PC-9 (cell line): ENCODE measurements around the gene EXOG. TPM values are rescaled to one million over a fixed set of nuclear protein-coding genes. Genes with fewer than 3 reads are reported as not detected.

Source experiments
- BruUV-seq: library from RNA; stranded (reverse); fragments of 400-500 nt; replicated peaks from 2 replicates; lab custom pipeline; 2021; lab: Mats Ljungman, UMichigan
- CTCF ChIA-PET: fragments of 300-600 bp; sonication (Branson Sonifier 250); formaldehyde crosslinking; loops from one replicate; lab custom pipeline; 2022; ENCODE audit warnings: antibody characterized with exemption; lab: Charles Lee
- POLR2A ChIA-PET: fragments of 300-600 bp; sonication (Branson Sonifier 250); formaldehyde crosslinking; loops from one replicate; lab custom pipeline; 2022; ENCODE audit warnings: antibody characterized with exemption; ENCODE audit not compliant: unreplicated experiment; lab: Charles Lee
- DNase-seq, 2 experiments: peaks; one replicate each; pipeline versions ENCODE4 v3.0.0 to v3.0.0-alpha.2; 2015 to 2022; ENCODE audit warnings: mixed read lengths in 1 of 2
- H2AFZ ChIP-seq: fragments of 200-600 bp; sonication (generic); 2 replicates; pipeline ENCODE4 v1.8.1; 2017; ENCODE audit warnings: antibody characterized with exemption
- H3F3A ChIP-seq: fragments of 200-600 bp; sonication (generic); 2 replicates; pipeline ENCODE4 v1.8.1; 2017; ENCODE audit warnings: antibody characterized with exemption, mild to moderate bottlenecking, low read depth; ENCODE audit not compliant: insufficient read depth
- H3K27ac ChIP-seq: fragments of 200-600 bp; sonication (generic); 2 replicates; pipeline ENCODE4 v1.6.1; 2016; ENCODE audit warnings: mixed run types
- H3K27me3 ChIP-seq: fragments of 200-600 bp; sonication (generic); 2 replicates; pipeline ENCODE4 v1.6.1; 2016; ENCODE audit warnings: low read depth, mixed run types; ENCODE audit not compliant: insufficient read depth
- H3K36me3 ChIP-seq: fragments of 200-600 bp; sonication (generic); 2 replicates; pipeline ENCODE4 v1.6.1; 2016; ENCODE audit warnings: low read depth, mixed run types
- H3K4me1 ChIP-seq: fragments of 200-600 bp; sonication (generic); replicated peaks from 2 replicates; pipeline ENCODE4 v1.6.1; 2016; ENCODE audit warnings: mixed run types; ENCODE audit not compliant: insufficient read depth
- H3K4me2 ChIP-seq: fragments of 200-600 bp; sonication (generic); 2 replicates; pipeline ENCODE4 v1.6.1; 2017; ENCODE audit warnings: mixed run types
- H3K4me3 ChIP-seq: fragments of 200-600 bp; sonication (generic); 2 replicates; pipeline ENCODE4 v1.6.1; 2016; ENCODE audit warnings: mixed run types
- H3K79me2 ChIP-seq: fragments of 200-600 bp; sonication (generic); 2 replicates; pipeline ENCODE4 v1.6.1; 2017; ENCODE audit warnings: low read depth, mixed run types
- H3K9me2 ChIP-seq: fragments of 200-600 bp; sonication (generic); 2 replicates; pipeline ENCODE4 v1.8.1; 2017; ENCODE audit warnings: mild to moderate bottlenecking; ENCODE audit not compliant: insufficient read depth
- H3K9me3 ChIP-seq: fragments of 200-600 bp; sonication (generic); 2 replicates; pipeline ENCODE4 v1.8.1; 2016; ENCODE audit warnings: low read depth; ENCODE audit not compliant: insufficient read depth
- H4K20me1 ChIP-seq: fragments of 200-600 bp; sonication (generic); 2 replicates; pipeline ENCODE4 v1.8.1; 2017; ENCODE audit not compliant: insufficient read depth
- CTCF ChIP-seq: fragments of 200-600 bp; sonication (generic); conservative IDR thresholded peaks from 2 replicates; pipeline ENCODE4 v1.6.1; 2017; ENCODE audit warnings: mixed run types, antibody characterized with exemption, mild to moderate bottlenecking, moderate library complexity
- EZH2 ChIP-seq: fragments of 200-600 bp; sonication (generic); IDR thresholded peaks from 2 replicates; pipeline ENCODE4 v1.8.0; 2017; ENCODE audit warnings: antibody characterized with exemption, low read depth
- intact Hi-C: fragments of 100-400 bp; cut with micrococcal nuclease; formaldehyde crosslinking; loops from one replicate; pipeline ENCODE4 v1.10.0; 2022; ENCODE audit not compliant: unreplicated experiment
- total RNA-seq: library from RNA; stranded (reverse); gene quantifications from 2 replicates; pipeline ENCODE4 v1.2.3, GENCODE V29; 2021

The EXOG gene
- total RNA-seq, 1 experiment from 2014 or later: 7.5 TPM

DNA sequence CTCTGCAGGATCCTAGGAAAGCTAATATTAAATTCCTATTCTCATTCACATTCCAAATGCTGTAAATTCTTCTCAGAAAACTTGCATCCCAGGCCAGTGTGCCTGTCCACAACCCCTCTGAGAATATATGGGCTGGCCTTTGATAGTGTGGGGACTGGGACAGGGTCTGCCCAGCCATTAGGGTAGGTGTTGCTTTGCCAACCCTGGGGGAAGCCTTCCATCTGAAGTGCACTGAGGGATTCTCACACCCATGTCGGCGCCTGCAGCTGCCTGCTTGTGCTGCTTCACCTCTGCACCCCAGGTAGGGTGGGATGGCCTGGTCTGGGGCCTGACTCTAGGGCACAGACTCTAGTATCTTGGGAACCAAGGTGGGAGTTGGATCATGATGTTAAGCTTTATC, 15.2 kb upstream of the EXOG start:
- intact Hi-C loops: loop anchor here (2.0 to 10.0 kb wide), 3 partner anchors 26 to 626 kb away; no protein-coding TSS in a partner anchor
- Histone ChIP-seq H2AFZ (no peak overlapping the region), H3K4me2 (no peak overlapping the region), H3K9me3 (no peaks in the 10 kb centered on the region), H3F3A (no peaks in the 10 kb centered on the region), H3K4me3 (no peak overlapping the region), H3K79me2 (no peaks in the 10 kb centered on the region), H3K27ac (no peak overlapping the region), H3K36me3 (no peaks in the 10 kb centered on the region), H3K9me2 (no peaks in the 10 kb centered on the region), H3K27me3 (no peaks in the 10 kb centered on the region), H4K20me1 (no peaks in the 10 kb centered on the region), H3K4me1 (no peaks in the 10 kb centered on the region)
- ChIA-PET CTCF (interaction anchor here (0.7 kb wide), 1 partner anchor 15 kb away, joined by 4 read pairs; no protein-coding TSS in a partner anchor), POLR2A (no interaction called here)
- BruUV-seq: no TSS peak
- DNase-seq: no peak
- TF ChIP-seq EZH2: no peak
- no peak for TF ChIP-seq CTCF

DNA sequence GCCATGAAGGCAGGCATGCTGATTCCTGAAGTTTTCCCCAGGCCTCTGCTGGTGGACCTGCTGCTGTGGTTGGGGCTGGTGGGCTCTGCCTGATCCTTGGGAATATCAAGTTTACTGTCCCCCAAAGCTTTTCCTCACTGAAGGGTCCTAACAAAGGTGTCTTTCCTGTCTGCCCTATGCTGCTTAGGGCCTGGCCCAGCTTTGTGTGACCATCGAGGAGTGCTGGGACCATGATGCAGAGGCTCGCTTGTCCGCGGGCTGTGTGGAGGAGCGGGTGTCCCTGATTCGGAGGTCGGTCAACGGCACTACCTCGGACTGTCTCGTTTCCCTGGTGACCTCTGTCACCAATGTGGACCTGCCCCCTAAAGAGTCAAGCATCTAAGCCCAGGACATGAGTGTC, 13.2 kb upstream of the EXOG start:
- intact Hi-C loops: loop anchor here (5.0 to 10.0 kb wide), 2 partner anchors 236 to 628 kb away; no protein-coding TSS in a partner anchor
- H3K4me1 ChIP-seq: no peaks in the 10 kb centered on the region
- H3K79me2 ChIP-seq: no peaks in the 10 kb centered on the region
- no peak overlapping the region for H3K27ac ChIP-seq
- ChIA-PET POLR2A (no interaction called here), CTCF (no interaction called here)
- no peaks in the 10 kb centered on the region for H3K27me3 ChIP-seq
- no peak overlapping the region for H3K4me2 ChIP-seq
- TF ChIP-seq EZH2 (no peak), CTCF (no peak)
- no TSS peak for BruUV-seq
- DNase-seq: no peak
- no peak overlapping the region for H3K4me3 ChIP-seq
- H3K9me3 ChIP-seq: no peaks in the 10 kb centered on the region
- no peaks in the 10 kb centered on the region for H4K20me1 ChIP-seq
- no peaks in the 10 kb centered on the region for H3F3A ChIP-seq
- no peak overlapping the region for H2AFZ ChIP-seq
- H3K36me3 ChIP-seq: no peaks in the 10 kb centered on the region
- no peaks in the 10 kb centered on the region for H3K9me2 ChIP-seq

- TF ChIP-seq CTCF (no peak), EZH2 (no peak)
- no peak overlapping the region for H3K4me2 ChIP-seq
- H3K79me2 ChIP-seq: no peaks in the 10 kb centered on the region
- H2AFZ ChIP-seq: no peak overlapping the region
- H3K27me3 ChIP-seq: no peaks in the 10 kb centered on the region
- no peaks in the 10 kb centered on the region for H3F3A ChIP-seq
- H4K20me1 ChIP-seq: no peaks in the 10 kb centered on the region
- DNase-seq: no peak
- no peak overlapping the region for H3K27ac ChIP-seq
- no peaks in the 10 kb centered on the region for H3K4me1 ChIP-seq
- POLR2A ChIA-PET: no interaction called here
- H3K9me2 ChIP-seq: no peaks in the 10 kb centered on the region
- H3K4me3 ChIP-seq: no peak overlapping the region
- no peaks in the 10 kb centered on the region for H3K36me3 ChIP-seq
- intact Hi-C loops: loop anchor here (10.0 kb wide), 1 partner anchor 633 kb away; no protein-coding TSS in a partner anchor
- CTCF ChIA-PET: no interaction called here
- no TSS peak for BruUV-seq
- no peaks in the 10 kb centered on the region for H3K9me3 ChIP-seq
These were observed 8.8 kb upstream of the EXOG start for GRCh38 chr3:38487323-38487722.
